ENCODE results near the gene ADCY2.

- TF ChIP-seq POLR2A (IDR thresholded peaks at IDR 0.05) (no peak), CTCF (IDR thresholded peaks at IDR 0.05) (no peak), POLR2AphosphoS5 (IDR thresholded peaks at IDR 0.05) (no peak)
These were observed 143.6 kb downstream of the ADCY2 start for GRCh38 chr5:7539571-7539970.

Data from prostate gland (tissue), 2 donors.